GM19238 (cell line): ENCODE measurements around the gene NUDT11.
"Not testable (repeated sequence)": the region's sequence is repeated elsewhere in the genome, so short reads cannot be mapped to it uniquely, and the experiment has no call there.

Experiments
- DNase-seq: peaks from one replicate; pipeline ENCODE4 v3.0.0; 2011; ENCODE audit warnings: low spot score; ENCODE audit not compliant: insufficient read length

Gene NUDT11

DNA sequence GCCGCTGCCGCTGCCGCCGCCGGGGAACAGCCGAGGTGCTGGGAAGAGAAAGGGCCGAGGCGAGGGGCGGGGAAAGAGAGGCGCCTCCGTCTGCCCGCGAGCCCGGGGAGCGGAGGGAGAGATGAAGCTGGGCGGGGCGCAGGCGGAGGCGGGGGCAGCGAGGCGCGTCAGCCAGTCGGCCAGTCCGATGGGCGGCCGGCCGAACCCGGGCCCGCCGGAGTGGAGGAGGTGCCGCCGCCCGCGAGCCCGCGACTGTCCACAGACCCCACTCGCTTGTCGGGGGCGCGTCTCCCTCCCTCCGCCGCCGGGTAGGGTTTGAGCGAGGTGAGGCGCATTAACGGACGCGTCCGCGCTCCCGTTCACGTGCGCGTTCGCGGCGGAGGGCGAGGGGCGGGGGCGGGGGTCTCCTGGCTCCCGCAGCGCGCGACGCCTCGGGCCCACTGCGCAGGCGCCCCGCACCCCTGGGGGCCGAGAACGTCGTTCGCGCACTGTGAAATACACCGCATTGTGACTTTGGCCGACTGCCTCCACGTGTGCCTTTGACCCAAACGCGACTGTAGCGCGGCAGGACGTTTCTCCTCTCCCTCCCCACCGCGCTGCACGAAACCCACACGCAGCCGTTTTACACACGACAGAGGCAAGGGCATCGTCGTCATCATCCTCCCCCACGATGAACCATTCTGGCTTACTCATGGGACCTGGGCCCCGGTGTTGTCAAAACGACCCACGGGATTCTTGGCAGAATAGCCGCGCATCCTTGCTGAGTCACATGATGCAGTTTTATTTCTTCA is at the start of gene NUDT11:
NUDT11 (minus strand) TSS at position 92 of the 791 bp plus-strand sequence. CDS start 148 bp downstream, outside the sequence.
- DNase-seq, result no peak

DNA sequence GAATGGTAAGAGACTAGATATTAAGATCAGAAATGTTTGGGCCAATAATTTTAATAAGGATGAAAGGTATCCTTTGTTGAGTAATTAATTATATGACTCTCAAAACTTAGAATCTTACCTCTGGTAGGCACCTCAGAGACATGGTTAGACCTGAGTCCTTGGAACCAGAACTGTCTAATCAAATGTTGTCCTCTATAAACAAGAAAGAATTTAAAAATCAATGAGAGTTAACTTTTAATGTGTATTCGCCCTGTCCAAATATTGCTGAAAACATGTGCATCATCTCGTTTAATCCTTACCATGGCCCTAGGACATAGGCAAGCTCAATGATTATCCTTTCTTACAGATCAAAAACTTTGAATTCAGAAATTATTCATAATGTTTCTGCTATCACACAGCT is 24.0 kb upstream of the NUDT11 start:
- DNase-seq, result no peak

DNA sequence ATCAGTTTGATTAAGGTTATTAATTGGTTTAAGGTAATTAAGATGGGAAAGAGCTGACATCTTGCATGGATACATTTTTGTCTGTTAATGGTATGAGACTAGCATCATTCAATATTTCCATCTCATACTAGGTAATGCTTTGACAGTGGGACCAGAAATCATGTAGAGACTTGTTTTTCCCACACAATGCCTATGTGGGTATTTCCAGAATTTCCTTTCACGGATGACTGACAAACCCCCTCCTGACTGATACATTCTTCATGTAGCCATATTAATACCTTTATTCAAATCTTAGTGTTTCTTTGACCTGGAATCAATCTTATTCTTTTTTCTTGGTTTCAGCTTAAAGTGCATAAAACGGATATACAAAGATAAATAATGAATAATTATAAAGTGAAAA is 22.7 kb upstream of the NUDT11 start:
- DNase-seq, result not testable (repeated sequence)

DNA sequence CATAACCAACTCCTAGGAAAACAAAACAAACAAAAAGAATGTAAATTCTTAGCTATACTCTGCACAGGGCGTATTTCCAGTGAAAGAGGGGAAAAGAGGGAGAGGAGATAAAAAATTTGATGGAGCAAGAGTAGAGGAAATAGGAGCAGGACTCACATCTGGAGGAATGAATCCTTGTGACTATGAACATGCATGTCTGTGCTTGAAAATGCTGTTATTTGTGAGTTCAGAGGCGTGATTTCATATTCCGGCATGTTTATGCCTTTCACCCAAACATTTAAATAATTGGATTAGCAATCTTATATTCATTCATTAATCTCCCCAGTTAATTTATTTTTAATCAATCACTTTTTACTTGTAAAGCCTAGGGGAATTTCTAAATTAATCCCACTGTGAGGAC is 11.2 kb upstream of the NUDT11 start:
- DNase-seq, result no peak

DNA sequence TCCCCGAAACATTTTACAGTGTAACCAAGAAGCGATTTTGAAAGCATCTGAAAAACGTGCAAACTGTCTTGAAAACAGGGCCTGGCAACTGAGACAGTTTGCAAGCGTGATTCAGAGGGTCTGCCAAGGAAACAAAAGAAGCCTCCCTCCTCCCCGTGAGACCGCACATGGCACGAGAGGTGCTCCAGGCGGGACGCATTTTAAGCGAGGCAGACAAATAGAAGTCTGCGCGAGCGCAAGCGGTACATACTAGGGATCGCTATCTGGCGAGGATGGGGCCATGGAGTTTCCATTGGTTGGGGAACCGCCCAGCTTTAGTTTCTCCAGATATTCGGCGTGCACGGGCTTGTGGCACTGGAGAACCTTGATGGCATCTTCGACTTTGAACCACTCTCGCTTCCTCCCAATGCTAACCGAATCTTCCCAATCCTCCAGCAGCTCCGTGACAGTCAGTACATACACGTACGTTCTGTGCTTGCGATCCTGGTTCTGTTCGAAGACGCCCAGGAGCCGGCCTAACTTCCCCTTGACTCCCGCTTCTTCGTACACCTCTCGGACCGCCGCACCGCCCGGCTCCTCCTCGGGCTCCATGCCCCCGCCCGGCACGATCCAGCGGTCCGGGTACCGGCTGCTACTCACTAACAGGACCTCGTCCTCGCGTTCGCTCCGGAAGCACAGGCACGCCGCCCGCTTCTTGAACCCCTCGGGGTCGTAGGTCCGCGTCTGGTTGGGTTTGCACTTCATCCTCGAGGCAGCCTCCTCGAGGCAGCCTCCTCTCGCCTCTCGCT is 497 bp downstream of the NUDT11 start:
- DNase-seq, result not testable (repeated sequence)

DNA sequence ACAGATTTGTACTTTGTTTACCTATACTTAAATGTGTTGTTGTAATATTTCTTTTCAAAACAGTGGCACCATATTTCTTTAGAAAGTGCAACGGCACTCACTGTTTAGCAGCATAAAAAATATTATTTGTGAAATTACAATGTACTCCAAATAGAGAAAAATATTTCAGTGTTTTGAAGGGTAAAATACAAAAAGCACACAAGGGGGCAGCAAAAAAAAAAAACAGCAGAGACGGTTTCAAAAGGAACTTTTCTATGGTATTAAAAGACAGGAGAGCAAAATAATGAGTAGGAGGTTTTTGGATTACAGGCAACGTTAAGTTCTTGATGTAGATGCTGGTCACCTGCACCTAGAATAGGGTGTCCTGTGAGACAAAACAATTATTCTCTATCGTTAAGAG is 2.0 kb downstream of the NUDT11 start:
- DNase-seq, result no peak

DNA sequence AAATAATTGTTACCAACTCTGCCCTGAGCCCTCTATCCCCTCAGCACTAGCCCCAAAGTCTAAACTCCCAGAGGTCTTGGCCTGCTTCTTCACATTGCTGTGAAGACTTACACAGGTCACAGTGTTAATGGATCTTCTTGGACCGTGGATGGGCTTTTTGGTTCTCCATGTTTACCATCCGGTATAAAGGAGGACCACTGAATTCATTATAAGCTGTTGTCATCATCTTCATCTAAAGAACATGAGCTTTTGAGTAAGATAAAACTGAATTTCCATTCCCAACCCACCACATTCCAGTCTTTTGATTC is 8.5 kb downstream of the NUDT11 start:
- DNase-seq, result no peak

DNA sequence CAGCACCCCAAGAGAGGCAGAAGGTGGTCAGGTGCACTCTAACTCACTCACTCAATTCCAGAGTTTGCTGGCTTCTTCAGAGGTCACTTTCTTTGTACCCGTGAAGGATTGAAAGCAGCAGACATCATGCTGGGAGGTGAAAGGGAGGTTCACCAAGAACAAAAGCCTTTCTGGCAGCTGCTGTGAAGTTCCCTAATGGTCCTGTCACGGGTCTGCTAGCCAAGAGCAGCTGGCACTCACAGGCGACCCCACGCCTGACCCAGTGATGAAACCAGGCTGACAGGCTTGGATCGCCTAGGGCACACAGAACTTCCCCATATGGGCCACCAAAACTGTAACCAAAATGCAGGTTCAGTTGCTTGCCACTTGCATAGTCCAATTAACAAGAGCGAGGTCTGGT is 11.8 kb downstream of the NUDT11 start:
- DNase-seq, result no peak

DNA sequence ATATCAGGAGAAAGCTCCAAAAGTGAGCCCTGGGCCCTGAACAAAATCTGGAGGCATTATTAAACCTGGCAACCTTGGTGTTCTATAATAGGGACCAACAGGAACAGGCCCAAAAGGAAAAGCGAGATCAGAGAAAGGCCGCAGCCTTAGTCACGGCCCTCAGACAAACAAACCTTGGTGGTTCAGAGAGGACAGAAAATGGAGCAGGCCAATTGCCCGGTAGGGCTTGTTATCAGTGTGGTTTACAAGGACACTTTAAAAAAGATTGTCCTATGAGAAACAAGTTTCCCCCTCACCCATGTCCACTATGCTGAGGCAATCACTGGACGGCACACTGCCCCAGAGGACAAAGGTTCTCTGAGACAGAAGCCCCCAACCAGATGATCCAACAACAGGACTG is 14.0 kb downstream of the NUDT11 start:
- not testable (repeated sequence) for DNase-seq

DNA sequence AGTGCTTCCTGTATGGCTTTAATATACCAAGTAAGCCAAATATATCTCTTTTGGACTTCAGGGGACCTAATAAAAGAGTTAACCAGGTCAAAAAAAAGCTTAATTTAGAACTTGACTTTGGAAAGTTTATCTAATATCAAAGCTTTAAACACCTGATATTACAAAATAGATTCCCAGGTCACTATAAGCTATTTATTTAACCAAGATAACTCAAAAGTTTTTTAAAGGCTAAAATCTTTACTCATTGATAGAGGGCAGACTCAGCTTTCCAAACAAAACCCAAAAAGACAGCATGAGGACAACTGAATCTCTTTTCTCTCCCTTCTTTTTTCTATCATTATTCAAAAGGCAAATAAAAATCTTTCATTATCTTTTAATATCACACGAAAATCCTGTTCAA is 19.5 kb downstream of the NUDT11 start:
- no peak for DNase-seq

DNA sequence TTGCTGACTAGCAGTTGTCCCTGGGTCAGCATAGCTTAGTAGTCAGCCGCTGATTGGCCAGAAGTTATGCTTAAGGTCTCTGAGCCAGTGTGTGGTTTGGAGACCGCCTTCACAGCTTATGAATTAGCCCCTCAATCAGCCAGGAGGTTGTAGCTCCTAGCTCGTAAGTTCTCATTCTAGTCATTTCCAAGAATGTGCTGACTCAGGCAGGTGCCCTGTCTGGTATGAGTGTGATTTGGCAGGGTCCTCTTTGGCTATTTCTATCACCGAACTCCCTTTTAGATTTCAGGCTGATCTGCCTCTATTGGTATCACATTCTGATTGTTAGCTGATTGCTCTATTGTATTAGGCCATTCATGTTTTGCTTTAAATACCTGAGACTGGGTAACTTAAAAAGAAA is 33.1 kb downstream of the NUDT11 start:
- no peak for DNase-seq

DNA sequence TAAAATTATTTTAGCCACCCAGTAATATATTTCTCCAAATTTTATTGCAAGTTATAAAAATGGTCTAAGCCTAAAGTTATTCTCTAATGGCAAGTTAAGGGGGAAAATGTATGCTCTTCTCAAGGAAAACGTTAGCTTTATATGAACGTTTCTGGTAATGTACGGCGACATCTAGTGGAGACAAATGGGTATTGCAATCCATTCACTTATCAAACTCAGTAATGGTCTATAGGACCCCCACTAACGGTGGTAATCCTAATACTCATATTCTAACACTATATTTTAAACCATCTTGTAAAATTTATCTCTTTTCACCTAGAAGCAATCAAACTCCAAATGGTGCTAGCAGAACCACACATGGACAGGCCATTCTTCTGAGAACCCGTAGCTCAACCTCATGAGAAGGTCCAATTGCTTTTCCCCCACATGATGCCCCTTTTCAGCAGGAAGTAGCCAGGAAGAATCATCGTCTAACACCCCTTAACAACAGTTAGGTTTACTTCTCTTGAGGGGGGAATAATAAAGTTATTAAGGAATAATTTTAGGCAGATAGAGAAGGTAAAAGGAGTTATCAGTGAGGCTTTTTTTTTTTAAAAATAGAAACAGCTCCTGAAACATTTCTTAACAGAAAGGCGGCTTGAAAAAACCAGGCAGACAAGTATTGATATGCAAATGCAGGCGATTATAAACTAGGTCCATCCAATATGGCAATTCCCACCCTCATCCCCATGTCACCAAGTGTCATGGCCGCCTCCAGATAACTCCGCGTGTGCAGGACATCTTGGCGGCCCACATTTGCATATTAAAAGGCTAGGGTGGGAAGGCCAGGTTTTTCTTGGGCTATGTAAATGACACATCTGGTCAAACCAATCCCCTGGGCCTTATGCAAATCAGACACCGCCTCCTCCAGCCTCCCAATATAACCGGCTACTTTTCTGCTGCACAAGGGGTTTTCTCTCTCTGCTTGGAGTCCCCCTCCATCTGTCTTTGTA is 35.0 kb downstream of the NUDT11 start:
- DNase-seq, result no peak

DNA sequence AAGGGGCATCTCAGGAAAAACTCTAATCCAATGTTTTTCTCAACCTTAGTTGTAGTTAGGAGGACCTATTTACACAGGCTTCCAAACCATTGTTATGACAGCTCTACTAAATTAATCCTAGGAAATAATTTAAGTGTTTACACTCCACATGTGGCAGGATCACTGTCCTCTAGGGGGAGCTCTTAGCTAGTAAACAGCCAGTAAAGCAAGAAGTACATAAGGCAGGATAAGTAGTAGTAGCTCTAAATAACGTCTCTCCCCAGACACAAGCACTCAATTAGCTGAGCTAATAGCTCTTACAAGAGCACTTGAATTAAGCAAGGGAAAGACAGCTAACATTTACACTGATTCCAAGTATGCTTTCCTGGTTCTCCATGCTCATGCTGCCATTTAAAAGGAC is 37.3 kb downstream of the NUDT11 start:
- DNase-seq, result no peak

DNA sequence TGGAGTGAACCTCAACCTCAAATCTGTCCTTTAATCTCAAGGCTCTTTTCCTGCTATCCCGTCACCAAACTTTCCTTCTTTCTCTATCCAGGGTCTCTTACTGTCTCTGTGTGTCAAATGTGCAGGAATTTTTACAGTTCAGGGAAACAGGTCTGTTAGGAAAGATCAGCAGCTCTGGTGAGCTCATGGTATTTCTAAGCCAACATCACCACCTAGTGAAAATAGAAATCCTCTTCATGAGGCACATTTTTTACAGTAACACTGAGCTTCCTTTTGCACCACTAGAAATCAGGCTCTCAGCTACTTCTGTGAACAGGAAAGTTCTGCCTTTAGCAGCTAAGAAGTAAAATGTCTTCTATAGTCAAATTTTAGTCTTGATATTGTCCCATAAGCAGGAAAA is 39.6 kb downstream of the NUDT11 start:
- no peak for DNase-seq

DNA sequence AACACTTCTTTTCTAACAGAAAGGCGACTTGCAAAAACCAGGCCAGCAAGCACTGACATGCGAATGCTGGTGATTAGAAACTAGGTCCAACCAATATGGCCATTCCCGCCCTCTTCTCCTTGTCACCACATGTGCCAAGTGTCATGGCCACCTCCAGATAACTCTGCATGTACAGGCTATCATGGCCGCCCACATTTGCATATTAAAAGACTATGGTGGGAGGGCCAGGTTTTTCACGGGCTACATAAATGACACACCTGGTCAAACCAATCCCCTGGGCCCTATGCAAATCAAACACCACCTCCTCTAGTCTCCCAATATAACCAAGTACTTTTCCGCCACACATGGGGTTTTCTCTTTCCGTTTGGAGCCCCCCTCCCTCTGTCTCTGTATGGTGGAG is 40.1 kb downstream of the NUDT11 start:
- DNase-seq, result no peak

DNA sequence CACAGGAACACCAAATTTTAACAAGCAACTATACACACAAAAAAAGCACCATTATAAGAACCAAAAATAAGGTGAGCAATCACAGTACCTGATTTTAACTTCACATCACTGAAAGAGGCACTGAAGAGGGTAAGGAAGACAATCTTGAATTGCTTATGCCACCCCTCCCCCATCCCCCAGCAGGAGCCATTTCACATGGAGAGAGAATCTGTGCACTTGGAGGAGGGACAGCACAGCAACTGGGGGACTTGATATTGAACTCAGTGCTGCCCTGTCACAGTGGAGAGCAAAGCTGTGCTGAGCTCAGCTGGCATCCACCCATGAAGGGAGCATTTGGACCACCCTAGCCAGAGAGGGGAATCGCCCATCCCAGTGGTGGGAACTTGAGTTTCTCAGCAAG is 56.0 kb downstream of the NUDT11 start:
- no peak for DNase-seq
